NCI-H2107 treated with DMSO at 0.1 percent for 48 hours (cell line): ENCODE measurements around the gene RSU1.
A peak's percentile ranks its signal among the peaks of the same experiment; 100 is the strongest.
"Not testable (repeated sequence)": the region's sequence is repeated elsewhere in the genome, so short reads cannot be mapped to it uniquely, and the experiment has no call there.

ENCODE experiments used
- DNase-seq: peaks from one replicate; lab custom pipeline; 2025; ENCODE audit not compliant: unreplicated experiment; lab: John Stamatoyannopoulos, UW

RSU1 gene

GRCh38 chr10:16817125-16818019 lies at the start of gene RSU1:
TSS of gene RSU1 (minus strand) at chr10:16817424. CDS start at chr10:16817081, 343 bp downstream.
- DNase-seq: peak; percentile 94

DNA sequence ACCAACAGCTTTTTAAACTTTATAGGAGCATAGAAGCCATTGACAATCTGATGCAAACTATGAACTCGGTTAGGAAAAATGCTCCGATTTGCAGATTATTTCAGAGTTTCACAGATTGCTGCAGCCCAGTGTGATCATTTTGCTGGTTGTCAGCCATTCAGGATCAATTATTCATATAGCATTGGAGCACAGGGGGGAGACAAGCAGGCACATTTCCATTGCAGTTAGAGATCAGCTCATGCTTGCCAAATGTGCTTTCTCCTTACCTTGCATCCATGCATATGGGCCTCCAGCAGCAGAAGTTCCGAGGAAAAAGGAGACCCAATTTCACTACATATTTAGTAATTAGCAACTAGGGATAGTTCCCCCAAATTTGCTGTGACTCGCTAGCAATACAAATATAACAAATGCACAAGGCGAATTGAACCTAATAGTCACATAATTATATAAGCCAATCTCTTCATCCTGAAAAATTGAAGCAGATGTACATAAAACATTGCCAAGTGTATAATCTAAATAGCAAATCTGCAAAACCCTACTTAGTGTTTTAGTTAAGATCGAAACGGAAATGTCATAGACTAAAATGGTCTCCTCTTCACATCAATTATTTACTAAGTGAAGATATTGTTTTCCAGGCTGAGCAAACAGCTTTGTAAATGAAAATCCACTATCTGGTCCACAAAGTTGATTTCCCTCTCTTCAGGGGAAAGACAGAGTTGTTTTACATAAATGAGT lies 49.5 kb upstream of the RSU1 start:
- DNase-seq: no peak

DNA sequence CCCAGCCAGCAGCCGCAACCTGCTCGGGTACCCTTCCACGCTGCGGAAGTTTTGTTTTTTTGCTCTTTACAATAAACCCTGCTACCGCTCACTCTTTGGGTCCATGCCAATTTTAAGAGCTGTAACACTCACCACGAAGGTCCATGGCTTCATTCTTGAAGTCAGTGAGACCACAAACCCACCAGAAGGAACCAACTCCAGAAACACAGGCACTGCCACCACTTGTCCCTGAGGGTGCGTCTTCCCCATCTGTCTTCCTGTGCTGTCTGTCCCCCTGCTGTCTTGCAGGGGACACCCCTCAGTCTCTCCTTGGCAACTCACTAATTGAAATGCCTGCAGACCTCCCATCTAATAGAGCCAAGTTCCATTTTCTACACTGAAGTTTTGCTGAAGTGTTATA lies 48.5 kb upstream of the RSU1 start:
- no peak for DNase-seq

- DNase-seq: no peak
These were observed 46.5 kb upstream of the RSU1 start for GRCh38 chr10:16863766-16864165.

GRCh38 chr10:16857419-16857818 lies 40.2 kb upstream of the RSU1 start:
- DNase-seq: no peak

GRCh38 chr10:16856567-16856966 lies 39.3 kb upstream of the RSU1 start:
- no peak for DNase-seq

DNA sequence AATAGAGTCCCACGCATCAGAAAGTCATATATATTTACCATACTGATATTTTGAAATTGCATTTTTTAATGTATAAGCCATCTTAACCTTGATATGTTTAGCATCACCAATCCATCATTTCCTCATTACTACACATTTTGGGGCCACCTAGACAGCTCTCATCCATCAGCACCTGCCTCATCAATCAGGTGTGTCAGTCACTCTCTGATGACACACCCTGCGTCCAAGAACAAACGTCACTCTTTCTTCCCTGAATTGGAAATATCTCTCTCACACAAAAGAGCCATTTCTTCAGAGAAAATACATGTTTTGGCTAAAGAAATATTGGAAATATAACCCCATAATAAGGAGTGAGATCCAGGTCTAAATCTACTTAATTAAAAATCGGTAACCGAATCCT lies 38.9 kb upstream of the RSU1 start:
- DNase-seq: no peak

GRCh38 chr10:16854623-16855022 lies 37.4 kb upstream of the RSU1 start:
- DNase-seq: no peak

DNA sequence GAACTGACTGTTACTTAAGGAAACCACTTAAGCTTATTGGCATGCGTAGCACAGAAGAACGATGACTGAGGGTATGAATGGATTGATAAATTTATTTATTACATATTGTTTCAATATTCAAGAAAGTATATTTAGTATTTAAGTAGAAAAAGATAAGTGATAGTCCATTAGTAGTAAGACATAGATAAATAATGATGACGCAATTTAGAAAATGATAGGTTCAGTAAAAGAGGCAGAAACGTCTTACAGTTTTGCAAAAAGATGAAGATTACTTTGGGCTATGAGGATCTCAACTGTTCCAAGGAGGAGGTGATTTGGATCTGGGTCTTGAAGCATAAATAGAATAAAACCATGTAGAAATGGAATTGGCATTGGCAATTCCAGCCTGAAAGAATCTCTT lies 36.6 kb upstream of the RSU1 start:
- no peak for DNase-seq

DNA sequence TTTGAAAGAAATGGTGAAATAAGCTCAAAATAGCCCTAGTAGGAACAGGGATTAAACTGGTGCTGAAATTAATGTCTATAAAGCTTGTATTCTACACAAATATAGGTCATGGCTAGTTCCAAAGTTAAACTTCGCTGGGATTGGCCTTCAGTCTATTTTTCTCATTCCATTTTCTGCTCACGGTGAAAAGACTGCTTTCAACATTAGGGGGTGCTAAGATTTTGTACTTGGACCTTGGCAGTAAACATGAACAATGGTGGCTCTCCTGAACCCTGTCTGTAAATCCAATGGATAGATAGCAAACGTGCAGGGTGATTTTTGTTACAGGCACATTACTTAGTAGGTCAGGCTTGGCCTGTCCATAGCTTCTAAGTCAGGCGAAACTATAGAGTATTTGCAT lies 36.0 kb upstream of the RSU1 start:
- DNase-seq: no peak

GRCh38 chr10:16852624-16853023 lies 35.4 kb upstream of the RSU1 start:
- DNase-seq: no peak

DNA sequence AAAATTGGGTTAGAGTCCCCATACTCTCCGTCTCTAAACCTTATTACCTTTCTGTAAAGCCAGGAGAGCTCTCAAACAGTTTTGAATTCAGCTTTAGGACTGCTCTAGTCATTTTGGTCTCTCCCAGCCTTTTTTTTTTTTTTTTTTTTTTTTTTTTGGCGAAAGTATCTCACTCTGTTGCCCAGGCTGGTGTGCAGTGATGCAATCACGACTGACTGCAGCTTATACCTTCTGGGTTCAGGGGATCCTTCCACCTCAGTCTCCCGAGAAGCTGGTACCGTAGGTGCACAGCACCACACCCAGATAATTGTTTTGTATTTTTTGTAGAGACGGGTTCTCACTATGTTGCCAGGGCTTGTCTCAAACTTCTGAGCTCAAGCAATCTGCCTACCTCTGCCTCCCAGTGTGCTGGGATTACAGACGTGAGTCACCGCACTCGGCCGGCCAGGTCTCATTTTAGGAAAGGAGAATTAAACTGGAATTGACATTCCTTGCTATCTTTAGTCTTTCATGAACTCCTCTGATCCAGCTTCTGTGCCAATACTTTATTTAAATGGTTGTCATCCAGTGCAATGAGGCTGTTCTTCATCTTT lies 31.4 kb upstream of the RSU1 start:
- DNase-seq: no peak

GRCh38 chr10:16847644-16848043 lies 30.4 kb upstream of the RSU1 start:
- no peak for DNase-seq

DNA sequence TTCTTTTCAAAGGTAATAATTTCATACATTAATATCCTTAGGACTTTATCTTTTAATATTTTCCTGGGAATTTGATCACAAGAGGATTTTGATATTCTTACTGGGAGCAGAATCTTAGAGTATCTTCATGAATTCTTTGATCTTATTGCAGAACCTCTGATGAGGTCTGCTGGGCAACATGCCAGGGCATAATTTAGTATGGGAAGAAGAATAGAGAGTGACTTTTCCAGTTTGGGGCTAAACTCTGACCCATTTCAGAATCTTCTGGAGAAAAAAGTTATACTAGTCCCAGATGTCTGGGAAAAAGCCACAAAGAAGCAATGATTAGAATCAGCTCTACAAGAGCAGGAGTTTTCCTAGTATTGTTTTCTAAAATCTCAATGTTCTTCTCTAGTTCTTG lies 28.0 kb upstream of the RSU1 start:
- no peak for DNase-seq

- DNase-seq: peak; percentile 20
These were observed 26.1 kb upstream of the RSU1 start for GRCh38 chr10:16843252-16843870.

- DNase-seq: no peak
These were observed 18.0 kb upstream of the RSU1 start for GRCh38 chr10:16835228-16835627.

GRCh38 chr10:16832351-16833080 lies 15.3 kb upstream of the RSU1 start:
- no peak for DNase-seq

- DNase-seq: no peak
These were observed 11.5 kb upstream of the RSU1 start for GRCh38 chr10:16828701-16829175.

GRCh38 chr10:16828114-16828568 lies 10.9 kb upstream of the RSU1 start:
- DNase-seq: peak; percentile 68

DNA sequence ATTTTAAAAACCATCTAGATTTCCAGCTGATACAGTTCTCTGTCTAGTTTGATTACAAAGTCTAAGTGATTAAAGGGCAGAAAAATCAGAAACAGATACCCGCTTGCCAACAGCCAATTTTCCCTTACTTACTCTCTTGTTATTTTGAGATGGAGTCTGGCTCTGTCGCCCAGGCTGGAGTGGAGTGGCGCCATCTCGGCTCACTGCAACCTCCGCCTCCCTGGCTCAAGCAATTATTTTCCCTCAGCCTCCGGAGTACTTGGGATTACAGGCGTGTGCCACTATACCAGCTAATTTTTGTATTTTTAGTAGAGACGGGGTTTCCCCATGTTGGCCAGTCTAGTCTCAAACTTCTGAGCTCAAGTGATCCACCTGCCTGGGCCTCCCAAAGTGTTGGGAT lies 10.2 kb upstream of the RSU1 start:
- not testable (repeated sequence) for DNase-seq
